GM12878 (cell line): ENCODE data around the gene ERVW-1. TPM values are rescaled to one million over a fixed set of nuclear protein-coding genes. Genes with fewer than 3 reads are reported as not detected.

Source experiments
- ATAC-seq: fragments of 200-7000 bp; cut with Tn5 transposase; 3 replicates; pipeline ENCODE4 v1.9.1; 2020; ENCODE audit warnings: mild to moderate bottlenecking, moderate library complexity
- BruUV-seq: library from RNA; stranded (reverse); fragments of 400-500 nt; replicated peaks from 2 replicates; lab custom pipeline; 2021; lab: Mats Ljungman, UMichigan
- CTCF ChIA-PET: fragments of 300-600 bp; sonication (Branson Sonifier 250); formaldehyde crosslinking; extraction: SDS; loops from one replicate; lab custom pipeline; 2021; ENCODE audit warnings: inconsistent platforms; lab: Yijun Ruan, JAX
- POLR2A ChIA-PET: fragments of 350-600 bp; formaldehyde crosslinking; extraction: SDS; loops from one replicate; lab custom pipeline; 2021; ENCODE audit warnings: inconsistent platforms; lab: Charles Lee
- RAD21 ChIA-PET: fragments of 300-600 bp; sonication (Branson Sonifier 250); formaldehyde crosslinking; loops from one replicate; lab custom pipeline; 2023; ENCODE audit warnings: antibody characterized with exemption; ENCODE audit not compliant: unreplicated experiment; lab: Charles Lee
- SMC1A ChIA-PET: fragments of 300-600 bp; sonication (Branson Sonifier 250); formaldehyde crosslinking; loops from one replicate; lab custom pipeline; 2023; ENCODE audit not compliant: unreplicated experiment, uncharacterized antibody; lab: Charles Lee
- DNase-seq: peaks from one replicate; pipeline ENCODE4 v3.0.0-alpha.2; 2011; ENCODE audit warnings: low read depth, low spot score
- FAIRE-seq: peaks from 3 replicates; lab custom pipeline; 2011; peaks lifted over from hg19 to GRCh38; lab: Jason Lieb, UNC
- H2AFZ ChIP-seq: 2 replicates; pipeline ENCODE4 v1.6.0; 2011; ENCODE audit warnings: low read depth, low read length, control low read depth; ENCODE audit not compliant: control insufficient read depth
- H3K27ac ChIP-seq: 2 replicates; pipeline ENCODE4 v1.5.1; 2011; ENCODE audit warnings: control low read depth; ENCODE audit not compliant: control insufficient read depth, insufficient read depth
- H3K27me3 ChIP-seq, 2 experiments: replicated peaks in 1 of 2; 2 replicates each; pipeline versions ENCODE4 v1.6.0 to v1.6.1; 2011; ENCODE audit warnings: low read length in 1 of 2; ENCODE audit not compliant: control insufficient read depth in 2 of 2, insufficient read depth in 2 of 2
- H3K36me3 ChIP-seq, 2 experiments: 2 replicates each; pipeline ENCODE4 v1.5.1; 2011; ENCODE audit warnings: low read length in 1 of 2; ENCODE audit not compliant: control insufficient read depth in 2 of 2, insufficient read depth in 2 of 2
- H3K4me1 ChIP-seq: 2 replicates; pipeline ENCODE4 v1.6.1; 2011; ENCODE audit warnings: mild to moderate bottlenecking, low read length, moderate library complexity, mixed read lengths; ENCODE audit not compliant: control insufficient read depth, insufficient read depth
- H3K4me2 ChIP-seq: 2 replicates; pipeline ENCODE4 v1.6.0; 2011; ENCODE audit warnings: control low read depth; ENCODE audit not compliant: control insufficient read depth, insufficient read depth
- H3K4me3 ChIP-seq: fragments of 200-600 bp; sonication (generic); 2 replicates; pipeline ENCODE4 v1.5.1; 2016
- H3K79me2 ChIP-seq: 2 replicates; pipeline ENCODE4 v1.6.0; 2011; ENCODE audit warnings: low read length; ENCODE audit not compliant: control insufficient read depth, insufficient read depth
- H3K9ac ChIP-seq: 2 replicates; pipeline ENCODE4 v1.8.0; 2011; ENCODE audit warnings: low read length, control low read depth, mixed read lengths; ENCODE audit not compliant: control insufficient read depth, insufficient read depth
- H3K9me3 ChIP-seq: replicated peaks from 3 replicates; pipeline ENCODE4 v1.5.1; 2011; ENCODE audit warnings: mild to moderate bottlenecking, low read length; ENCODE audit not compliant: control insufficient read depth, insufficient read depth
- H4K20me1 ChIP-seq: 2 replicates; pipeline ENCODE4 v1.6.0; 2011; ENCODE audit not compliant: control insufficient read depth, insufficient read depth
- BACH1 ChIP-seq: fragments of 450-650 bp; IDR thresholded peaks from 2 replicates; pipeline ENCODE4 v1.6.1; 2017; ENCODE audit warnings: mild to moderate bottlenecking, borderline replicate concordance
- CHD4 ChIP-seq: fragments of 200-600 bp; sonication (generic); IDR thresholded peaks from 2 replicates; pipeline ENCODE4 v1.6.1; 2016; ENCODE audit warnings: mild to moderate bottlenecking
- EZH2 ChIP-seq: IDR thresholded peaks from 2 replicates; pipeline ENCODE4 v1.6.1; 2012; ENCODE audit warnings: low read depth, mild to moderate bottlenecking, control low read depth, inconsistent platforms, low read length, borderline replicate concordance; ENCODE audit not compliant: control insufficient read depth
- FOXK2 ChIP-seq: fragments of 450-650 bp; IDR thresholded peaks from 2 replicates; pipeline ENCODE4 v1.6.1; 2017; ENCODE audit warnings: mild to moderate bottlenecking, moderate library complexity
- MEF2A ChIP-seq: IDR thresholded peaks from 2 replicates; pipeline ENCODE4 v1.6.1; 2011; ENCODE audit warnings: low read depth, mild to moderate bottlenecking, low read length, moderate library complexity; ENCODE audit not compliant: insufficient read depth
- MXI1 ChIP-seq: fragments of 150-350 bp; IDR thresholded peaks from 2 replicates; pipeline ENCODE4 v1.6.1; 2011; ENCODE audit warnings: low read depth, mild to moderate bottlenecking, inconsistent platforms, low read length, improper control_type of control experiment
- NFYA ChIP-seq: IDR thresholded peaks from 2 replicates; pipeline ENCODE4 v1.6.1; 2011; ENCODE audit warnings: low read depth, mild to moderate bottlenecking, low read length, improper control_type of control experiment, borderline replicate concordance
- NFYB ChIP-seq: IDR thresholded peaks from 2 replicates; pipeline ENCODE4 v1.6.1; 2011; ENCODE audit warnings: low read depth, mild to moderate bottlenecking, low read length, improper control_type of control experiment, moderate library complexity; ENCODE audit not compliant: insufficient read depth
- NKRF ChIP-seq: fragments of 450-650 bp; conservative IDR thresholded peaks from 2 replicates; pipeline ENCODE4 v1.6.1; 2017; ENCODE audit warnings: mild to moderate bottlenecking, moderate library complexity
- POLR2AphosphoS2 ChIP-seq: IDR thresholded peaks from 2 replicates; pipeline ENCODE4 v1.6.1; 2011; ENCODE audit warnings: low read depth, mild to moderate bottlenecking, low read length, improper control_type of control experiment, moderate library complexity
- POLR2AphosphoS5 ChIP-seq: IDR thresholded peaks from 2 replicates; pipeline ENCODE4 v1.6.1; 2011; ENCODE audit warnings: mild to moderate bottlenecking, low read length, inconsistent platforms
- SREBF1 ChIP-seq: IDR thresholded peaks from 2 replicates; pipeline ENCODE4 v1.6.1; 2012; ENCODE audit warnings: mild to moderate bottlenecking, low read length
- STAT1 ChIP-seq: fragments of 450-650 bp; conservative IDR thresholded peaks from 2 replicates; pipeline ENCODE4 v1.6.1; 2014; ENCODE audit warnings: antibody characterized with exemption, mild to moderate bottlenecking
- TARDBP ChIP-seq: IDR thresholded peaks from 2 replicates; pipeline ENCODE4 v1.6.1; 2016; ENCODE audit warnings: borderline replicate concordance
- ZSCAN29 ChIP-seq: fragments of 450-650 bp; IDR thresholded peaks from 2 replicates; pipeline ENCODE4 v1.6.1; 2017; ENCODE audit warnings: mild to moderate bottlenecking, moderate library complexity
- WGBS: methylation state at CpG from one replicate; pipeline ENCODE4 v1.1.6; 2016; ENCODE audit warnings: low lambda C conversion rate; ENCODE audit not compliant: insufficient replicate concordance, insufficient coverage; ENCODE audit errors: missing lambda C conversion rate; 5-methylcytosine and 5-hydroxymethylcytosine counted together
- in situ Hi-C: fragments of 300-500 bp; cut with MboI; formaldehyde crosslinking; loops from 9 replicates; pipeline ENCODE4 v1.14.3; 2018; ENCODE audit warnings: mixed read lengths
- intact Hi-C: fragments of 100-400 bp; cut with micrococcal nuclease; formaldehyde crosslinking; loops from one replicate; pipeline ENCODE4 v1.14.2; 2022; ENCODE audit not compliant: unreplicated experiment
- polyA plus RNA-seq, 11 experiments: library from polyadenylated mRNA; depleted of rRNA in 4 of 11; unstranded in 6 of 11; stranded (reverse) in 5 of 11; fragments of >200 nt; fragmentation: Nextera tagmentation in 4 of 11; fragmentation: Illumina TruSeq in 1 of 11; extraction: Ambion mirVana in 4 of 11; extraction: Trizol in 1 of 11; gene quantifications; 1 replicate in 1 of 11; 2 replicates in 10 of 11; pipeline versions ENCODE4 v1.2.1 to v1.2.3, GENCODE V29; 2011 to 2016; ENCODE audit warnings: inconsistent platforms in 2 of 11, missing spikeins in 2 of 11, low read depth in 1 of 11
- total RNA-seq, 4 experiments: library from RNA; depleted of rRNA in 3 of 4; stranded (reverse); fragments of >200 nt in 3 of 4; fragmentation: Illumina TruSeq in 1 of 4; extraction: Trizol in 1 of 4; gene quantifications; 2 replicates each; pipeline versions ENCODE4 v1.2.1 to v1.2.3, GENCODE V29; 2013 to 2021
- TF ChIP-seq, protein P1 (sequence below): IDR thresholded peaks from 2 replicates; pipeline ENCODE4 v1.6.1; 2011; ENCODE audit warnings: low read depth, mild to moderate bottlenecking, low read length, moderate library complexity, borderline replicate concordance; ENCODE audit errors: extremely low read depth

The ERVW-1 gene
- total and polyA plus RNA-seq, 10 of the 15 experiments (the other 5 are each of a cell fraction or from before 2014, with no cell fraction given): 0.05 TPM; not detected in 9

- Histone ChIP-seq H3K4me2 (no peak overlapping the region), H4K20me1 (no peaks in the 10 kb centered on the region), H3K4me3 (no peak overlapping the region), H2AFZ (no peak overlapping the region), H3K4me1 (no peaks in the 10 kb centered on the region), H3K9me3 (no peaks in the 10 kb centered on the region), H3K27me3 (no peaks in the 10 kb centered on the region; a peak in 1 of 4 replicates), H3K9ac (no peak overlapping the region), H3K79me2 (no peaks in the 10 kb centered on the region), H3K27ac (no peak overlapping the region), H3K36me3 (no peaks in the 10 kb centered on the region)
- no TSS peak for BruUV-seq
- DNase-seq (no peak), ATAC-seq (no peak), FAIRE-seq (no peak)
- in situ Hi-C loops: loop anchor here (25.0 kb wide), 1 partner anchor 1345 kb away; no protein-coding TSS in a partner anchor
- WGBS: 84% methylated on average over 3 of the region's 3 CpGs
- CTCF ChIA-PET: no interaction called here
- POLR2A ChIA-PET: no interaction called here
- SMC1A ChIA-PET: no interaction called here
- RAD21 ChIA-PET: no interaction called here
- no peak for TF ChIP-seq NFYA
- TF ChIP-seq POLR2AphosphoS2: no peak
- intact Hi-C loops: no loop called here
Measured at GRCh38 chr7:92432299-92432946, 45.3 kb downstream of the ERVW-1 start.

- no peak overlapping the region for H3K9ac ChIP-seq
- in situ Hi-C loops (loop anchor here (10.0 to 25.0 kb wide), 2 partner anchors 628 to 1340 kb away; no protein-coding TSS in a partner anchor), intact Hi-C loops (no loop called here)
- no peak for ATAC-seq
- no peak for DNase-seq
- ChIA-PET RAD21 (interaction anchor here (4.4 kb wide), 1 partner anchor 21 kb away, joined by 45 read pairs; the partner anchor contains the start of gene GATAD1), SMC1A (no interaction called here), POLR2A (no interaction called here), CTCF (interaction anchor here (0.7 to 7.5 kb wide), 2 partner anchors 20 to 141 kb away, joined by 3 to 86 read pairs; partner anchors contain the start of gene GATAD1)
- no peaks in the 10 kb centered on the region for H3K27me3 ChIP-seq
- no peak overlapping the region for H3K27ac ChIP-seq
- WGBS: 96% methylated on average over 3 of the region's 3 CpGs
- no peak overlapping the region for H2AFZ ChIP-seq
- FAIRE-seq: no peak
- no peak overlapping the region for H3K4me2 ChIP-seq
- H3K4me3 ChIP-seq: no peak overlapping the region
- H3K4me1 ChIP-seq: peaks cover 5% of the 10 kb centered on the region; the same call in 1 of the 2 replicates
- no TSS peak for BruUV-seq
- H4K20me1 ChIP-seq: no peaks in the 10 kb centered on the region
- H3K79me2 ChIP-seq: no peaks in the 10 kb centered on the region
- H3K36me3 ChIP-seq: no peaks in the 10 kb centered on the region
- no peaks in the 10 kb centered on the region for H3K9me3 ChIP-seq
- TF ChIP-seq MXI1 (no peak), STAT1 (no peak), CHD4 (no peak), ZSCAN29 (no peak), NFYB (no peak), TARDBP (no peak), POLR2AphosphoS5 (no peak), BACH1 (no peak), NKRF (no peak), FOXK2 (no peak), SREBF1 (no peak), EZH2 (no peak), MEF2A (no peak)
- TF ChIP-seq, protein P1, sequence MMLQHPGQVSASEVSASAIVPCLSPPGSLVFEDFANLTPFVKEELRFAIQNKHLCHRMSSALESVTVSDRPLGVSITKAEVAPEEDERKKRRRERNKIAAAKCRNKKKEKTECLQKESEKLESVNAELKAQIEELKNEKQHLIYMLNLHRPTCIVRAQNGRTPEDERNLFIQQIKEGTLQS: no peak
Measured at GRCh38 chr7:92427193-92427592, 50.6 kb downstream of the ERVW-1 start.
